Measurements from ENCODE around the gene SLC5A11.

- no peak for TF ChIP-seq CTCF (IDR thresholded peaks at IDR 0.05; ENCODE audit: poor library complexity)
- TF ChIP-seq EZH2phosphoT487 (IDR thresholded peaks at IDR 0.05; ENCODE audit: low read depth, severe bottlenecking, unreplicated experiment), result no peak
- no peak for TF ChIP-seq EZH2 (IDR thresholded peaks at IDR 0.05; ENCODE audit: borderline replicate concordance)
Observed at GRCh38 chr16:24900230-24900629, 54.5 kb downstream of the SLC5A11 start.

Measured in hepatocyte (in vitro differentiated cells).